Measurements from ENCODE around the gene KCTD21.
A peak's percentile ranks its signal among the peaks of the same experiment; 100 is the strongest.
"Not testable (repeated sequence)": the region's sequence is repeated elsewhere in the genome, so short reads cannot be mapped to it uniquely, and the experiment has no call there.

Gene KCTD21, protein sequence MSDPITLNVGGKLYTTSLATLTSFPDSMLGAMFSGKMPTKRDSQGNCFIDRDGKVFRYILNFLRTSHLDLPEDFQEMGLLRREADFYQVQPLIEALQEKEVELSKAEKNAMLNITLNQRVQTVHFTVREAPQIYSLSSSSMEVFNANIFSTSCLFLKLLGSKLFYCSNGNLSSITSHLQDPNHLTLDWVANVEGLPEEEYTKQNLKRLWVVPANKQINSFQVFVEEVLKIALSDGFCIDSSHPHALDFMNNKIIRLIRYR

DNA sequence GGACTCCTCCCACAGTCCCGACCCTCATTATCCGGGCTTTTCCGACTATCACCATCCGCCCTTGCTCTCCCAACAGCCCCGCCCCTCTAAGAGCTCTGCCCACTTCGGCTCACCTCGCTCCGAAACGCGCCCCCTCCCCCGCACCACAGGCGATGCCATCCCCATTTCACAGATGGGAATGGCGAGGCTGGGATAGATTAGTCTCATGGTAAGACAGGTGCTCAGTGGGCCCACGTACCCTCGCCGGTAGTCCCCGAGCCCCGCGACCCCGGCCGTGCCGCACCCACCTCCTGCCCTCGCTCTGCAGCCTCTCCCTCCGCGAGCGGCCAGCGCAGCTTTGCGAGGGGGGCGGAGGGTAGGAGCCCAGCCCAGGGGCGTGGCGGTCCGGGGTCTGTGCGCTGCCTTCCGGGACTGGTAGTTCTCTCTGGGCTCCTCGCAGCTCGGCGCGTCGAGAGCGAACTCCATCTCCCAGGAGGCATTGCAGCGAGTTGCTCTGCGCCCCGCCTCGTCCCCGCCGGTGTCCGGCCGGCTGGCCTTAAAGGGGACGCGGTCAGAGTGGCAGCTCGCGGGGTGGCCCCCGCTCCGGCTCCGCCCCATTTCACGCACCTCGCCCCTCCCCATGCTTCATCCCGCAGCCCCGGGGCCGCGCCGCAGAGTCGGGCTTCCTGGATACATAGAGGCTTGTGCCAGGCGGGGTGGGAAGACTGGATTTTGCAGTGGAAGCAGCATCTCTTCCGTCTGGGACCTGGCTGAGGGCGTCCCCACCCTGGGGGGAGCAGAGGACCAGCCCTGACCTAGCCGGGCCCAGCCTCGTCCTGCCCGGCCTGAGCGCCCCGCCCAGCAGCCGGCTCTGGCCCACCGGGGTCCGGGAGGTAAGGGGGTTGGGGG, at the start of gene KCTD21, which contains the start of gene USP35:
KCTD21 (minus strand) TSS at position 341 of the 888 bp plus-strand sequence. CDS start 14,072 bp downstream, outside the sequence.
USP35 (plus strand) TSS at position 634 of the 888 bp plus-strand sequence. CDS start 7,327 bp downstream, outside the sequence.
- peak within 1 kb of the TSS; percentile 92 for H3K4me2 ChIP-seq (ENCODE audit: low read depth, low read length, poor library complexity, severe bottlenecking)
- H3K9me3 ChIP-seq (ENCODE audit: insufficient read depth, low read depth, low read length): no peaks in the 10 kb centered on the region
- TF ChIP-seq EZH2phosphoT487 (IDR thresholded peaks at IDR 0.05; ENCODE audit: borderline replicate concordance): no peak
- TF ChIP-seq, protein P1, sequence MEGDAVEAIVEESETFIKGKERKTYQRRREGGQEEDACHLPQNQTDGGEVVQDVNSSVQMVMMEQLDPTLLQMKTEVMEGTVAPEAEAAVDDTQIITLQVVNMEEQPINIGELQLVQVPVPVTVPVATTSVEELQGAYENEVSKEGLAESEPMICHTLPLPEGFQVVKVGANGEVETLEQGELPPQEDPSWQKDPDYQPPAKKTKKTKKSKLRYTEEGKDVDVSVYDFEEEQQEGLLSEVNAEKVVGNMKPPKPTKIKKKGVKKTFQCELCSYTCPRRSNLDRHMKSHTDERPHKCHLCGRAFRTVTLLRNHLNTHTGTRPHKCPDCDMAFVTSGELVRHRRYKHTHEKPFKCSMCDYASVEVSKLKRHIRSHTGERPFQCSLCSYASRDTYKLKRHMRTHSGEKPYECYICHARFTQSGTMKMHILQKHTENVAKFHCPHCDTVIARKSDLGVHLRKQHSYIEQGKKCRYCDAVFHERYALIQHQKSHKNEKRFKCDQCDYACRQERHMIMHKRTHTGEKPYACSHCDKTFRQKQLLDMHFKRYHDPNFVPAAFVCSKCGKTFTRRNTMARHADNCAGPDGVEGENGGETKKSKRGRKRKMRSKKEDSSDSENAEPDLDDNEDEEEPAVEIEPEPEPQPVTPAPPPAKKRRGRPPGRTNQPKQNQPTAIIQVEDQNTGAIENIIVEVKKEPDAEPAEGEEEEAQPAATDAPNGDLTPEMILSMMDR (conservative IDR thresholded peaks at IDR 0.05; ENCODE audit: low read length): no peak
- H3K4me3 ChIP-seq (ENCODE audit: low read length, poor library complexity, severe bottlenecking): peak within 1 kb of the TSS; percentile 87
- H3K79me2 ChIP-seq (ENCODE audit: insufficient read depth, low read length): peaks cover 18% of the 10 kb centered on the region; the same call in 1 of the 2 replicates
- H3K27me3 ChIP-seq (ENCODE audit: insufficient read depth, low read length, poor library complexity, severe bottlenecking): no peaks in the 10 kb centered on the region
- H3K36me3 ChIP-seq (ENCODE audit: insufficient read depth, low read length): no peaks in the 10 kb centered on the region
- H4K20me1 ChIP-seq (ENCODE audit: insufficient read depth, low read length, poor library complexity, severe bottlenecking): no peaks in the 10 kb centered on the region
- peak within 1 kb of the TSS; percentile 75 for H3K9ac ChIP-seq (ENCODE audit: low read depth, low read length, poor library complexity, severe bottlenecking)
- no peaks in the 10 kb centered on the region for H3F3A ChIP-seq (ENCODE audit: low read depth)
- no peaks in the 10 kb centered on the region for H3K9me2 ChIP-seq (replicated peaks; ENCODE audit: low read depth, low read length)
- peak within 1 kb of the TSS; percentile 85 for H2AFZ ChIP-seq (ENCODE audit: low read length)
- H3K4me1 ChIP-seq (ENCODE audit: insufficient read depth, low read length, poor library complexity, severe bottlenecking): peaks cover 41% of the 10 kb centered on the region

DNA sequence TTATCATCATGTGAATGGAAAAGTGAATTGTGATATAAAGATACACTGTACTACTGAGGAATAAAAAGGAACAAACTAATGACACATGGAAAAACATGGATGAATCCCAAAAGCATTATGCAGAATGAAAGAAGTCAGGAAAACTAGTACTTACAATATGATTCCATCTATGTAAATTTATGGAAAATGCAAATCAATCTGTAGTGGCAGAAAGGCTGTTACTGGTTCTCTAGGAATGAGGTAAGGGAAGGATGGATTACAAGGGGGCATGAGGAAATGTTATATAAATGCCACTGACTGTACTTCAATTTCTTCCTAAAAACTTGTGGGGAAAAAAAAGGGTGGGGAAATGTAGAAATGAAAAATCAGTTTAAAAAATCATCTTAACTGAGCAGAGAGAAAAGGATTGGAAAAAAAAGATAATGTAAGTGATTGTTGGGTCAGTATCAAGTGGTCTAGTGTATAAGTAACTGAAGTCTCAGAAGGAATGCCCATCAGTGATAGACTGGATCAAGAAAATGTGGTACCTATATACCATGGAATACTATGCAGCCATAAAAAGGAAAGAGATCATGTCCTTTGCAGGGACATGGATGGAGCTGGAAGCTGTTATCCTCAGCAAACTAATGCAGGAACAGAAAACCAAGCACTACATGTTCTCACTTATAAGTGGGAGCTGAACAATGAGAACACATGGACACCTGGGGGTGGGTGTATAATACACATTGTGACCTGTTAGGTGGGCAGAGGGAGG, 49.0 kb upstream of the KCTD21 start:
- H3K9me3 ChIP-seq (ENCODE audit: insufficient read depth, low read depth, low read length): 0 out of 2 replicates have a peak, but pooled peaks cover 12% of the 10 kb centered on the region
- H2AFZ ChIP-seq (ENCODE audit: low read length): no peak overlapping the region
- no peaks in the 10 kb centered on the region for H3K27me3 ChIP-seq (ENCODE audit: insufficient read depth, low read length, poor library complexity, severe bottlenecking)
- H3K4me2 ChIP-seq (ENCODE audit: low read depth, low read length, poor library complexity, severe bottlenecking): no peak overlapping the region
- H3K9me2 ChIP-seq (replicated peaks; ENCODE audit: low read depth, low read length): no peaks in the 10 kb centered on the region
- TF ChIP-seq, protein P1 (conservative IDR thresholded peaks at IDR 0.05; ENCODE audit: low read length): no peak
- no peak for TF ChIP-seq EZH2phosphoT487 (IDR thresholded peaks at IDR 0.05; ENCODE audit: borderline replicate concordance)
- H4K20me1 ChIP-seq (ENCODE audit: insufficient read depth, low read length, poor library complexity, severe bottlenecking): no peaks in the 10 kb centered on the region
- no peaks in the 10 kb centered on the region for H3K4me1 ChIP-seq (ENCODE audit: insufficient read depth, low read length, poor library complexity, severe bottlenecking)
- no peaks in the 10 kb centered on the region for H3K79me2 ChIP-seq (ENCODE audit: insufficient read depth, low read length)
- H3K4me3 ChIP-seq (ENCODE audit: low read length, poor library complexity, severe bottlenecking): no peak overlapping the region
- H3K36me3 ChIP-seq (ENCODE audit: insufficient read depth, low read length): no peaks in the 10 kb centered on the region
- no peak overlapping the region for H3K9ac ChIP-seq (ENCODE audit: low read depth, low read length, poor library complexity, severe bottlenecking)
- no peaks in the 10 kb centered on the region for H3F3A ChIP-seq (ENCODE audit: low read depth)

DNA sequence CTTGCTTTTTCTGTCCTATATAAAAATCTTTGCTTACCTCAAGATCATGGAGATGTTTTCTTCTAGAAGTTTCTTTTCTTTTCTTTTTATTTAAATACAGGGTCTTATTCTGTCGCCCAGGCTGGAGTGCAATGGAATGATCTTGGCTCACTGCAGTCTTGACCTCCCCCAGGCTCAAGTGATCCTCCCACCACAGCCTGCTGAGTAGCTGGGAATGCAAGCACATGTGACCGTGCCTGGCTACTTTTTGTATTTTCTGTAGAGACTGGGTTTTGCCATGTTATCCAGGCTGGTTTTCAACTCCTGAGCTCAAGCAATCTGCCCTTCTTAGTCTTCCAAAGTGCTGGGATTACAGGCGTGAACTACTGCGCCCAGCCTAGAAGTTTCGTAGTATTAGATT, 45.6 kb upstream of the KCTD21 start:
- H4K20me1 ChIP-seq (ENCODE audit: insufficient read depth, low read length, poor library complexity, severe bottlenecking): no peaks in the 10 kb centered on the region

DNA sequence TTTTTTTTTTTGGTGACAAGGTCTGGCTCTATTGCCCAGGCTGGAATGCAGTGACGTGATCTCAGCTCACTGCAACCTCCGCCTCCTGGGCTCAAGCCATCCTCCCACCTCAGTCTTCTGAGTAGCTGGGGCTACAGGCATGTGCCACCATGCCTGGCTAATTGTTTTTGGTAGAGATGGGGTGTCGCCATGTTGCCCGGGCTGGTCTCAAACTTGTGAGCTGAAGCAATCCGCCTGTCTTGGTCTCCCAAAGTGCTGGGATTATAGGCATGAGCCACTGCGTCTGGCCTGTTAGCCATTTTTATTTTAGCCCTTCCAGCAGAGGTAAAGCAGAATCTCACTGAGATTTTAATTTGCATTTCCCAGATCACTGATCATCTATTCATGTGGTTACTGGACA, 44.6 kb upstream of the KCTD21 start:
- not testable (repeated sequence) for H3K27me3 ChIP-seq (ENCODE audit: insufficient read depth, low read length, poor library complexity, severe bottlenecking); H2AFZ ChIP-seq (ENCODE audit: low read length); H4K20me1 ChIP-seq (ENCODE audit: insufficient read depth, low read length, poor library complexity, severe bottlenecking); H3K4me3 ChIP-seq (ENCODE audit: low read length, poor library complexity, severe bottlenecking); H3K36me3 ChIP-seq (ENCODE audit: insufficient read depth, low read length); H3K9me2 ChIP-seq (replicated peaks; ENCODE audit: low read depth, low read length); H3K9ac ChIP-seq (ENCODE audit: low read depth, low read length, poor library complexity, severe bottlenecking); H3K9me3 ChIP-seq (ENCODE audit: insufficient read depth, low read depth, low read length); H3K79me2 ChIP-seq (ENCODE audit: insufficient read depth, low read length); H3K4me2 ChIP-seq (ENCODE audit: low read depth, low read length, poor library complexity, severe bottlenecking); H3F3A ChIP-seq (ENCODE audit: low read depth); H3K4me1 ChIP-seq (ENCODE audit: insufficient read depth, low read length, poor library complexity, severe bottlenecking)

More for the DNA sequence above, 45.6 kb upstream of the KCTD21 start:
- H3K9me3 ChIP-seq (ENCODE audit: insufficient read depth, low read depth, low read length): no peaks in the 10 kb centered on the region
- no peak overlapping the region for H2AFZ ChIP-seq (ENCODE audit: low read length)
- no peak for TF ChIP-seq EZH2phosphoT487 (IDR thresholded peaks at IDR 0.05; ENCODE audit: borderline replicate concordance)
- TF ChIP-seq, protein P1 (conservative IDR thresholded peaks at IDR 0.05; ENCODE audit: low read length): no peak
- H3K27me3 ChIP-seq (ENCODE audit: insufficient read depth, low read length, poor library complexity, severe bottlenecking): no peaks in the 10 kb centered on the region
- no peaks in the 10 kb centered on the region for H3F3A ChIP-seq (ENCODE audit: low read depth)
- H3K4me3 ChIP-seq (ENCODE audit: low read length, poor library complexity, severe bottlenecking): no peak overlapping the region
- no peaks in the 10 kb centered on the region for H3K79me2 ChIP-seq (ENCODE audit: insufficient read depth, low read length)
- no peaks in the 10 kb centered on the region for H3K9me2 ChIP-seq (replicated peaks; ENCODE audit: low read depth, low read length)
- H3K9ac ChIP-seq (ENCODE audit: low read depth, low read length, poor library complexity, severe bottlenecking): no peak overlapping the region
- H3K4me2 ChIP-seq (ENCODE audit: low read depth, low read length, poor library complexity, severe bottlenecking): no peak overlapping the region
- no peaks in the 10 kb centered on the region for H3K4me1 ChIP-seq (ENCODE audit: insufficient read depth, low read length, poor library complexity, severe bottlenecking)
- H3K36me3 ChIP-seq (ENCODE audit: insufficient read depth, low read length): no peaks in the 10 kb centered on the region

All from Loucy (cell line).